ENCODE data around the gene UBA6. TPM values are rescaled to one million over a fixed set of nuclear protein-coding genes. Genes with fewer than 3 reads are reported as not detected.
A peak's percentile ranks its signal among the peaks of the same experiment; 100 is the strongest.

UBA6 gene
- total RNA-seq, 1 donor, result 60.8 TPM

DNA sequence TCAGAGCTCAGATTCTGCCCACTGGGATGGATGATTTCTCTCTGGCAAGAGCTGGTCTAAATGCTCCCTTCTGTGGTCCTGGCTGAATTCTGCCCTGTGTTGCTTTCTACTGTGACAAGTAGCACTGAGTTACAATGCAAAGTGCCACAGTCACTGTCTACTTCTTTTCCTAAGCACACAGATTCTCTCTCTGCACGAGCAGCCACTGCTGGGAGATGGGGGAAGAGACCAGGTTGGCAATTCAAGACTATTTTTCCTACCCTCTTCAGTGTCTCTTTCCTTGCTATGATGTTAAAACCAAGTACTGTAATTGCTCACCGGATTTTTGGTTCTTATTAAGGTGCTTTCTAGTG lies 97.0 kb downstream of the UBA6 start:
- no peaks in the 10 kb centered on the region for H4K20me1 ChIP-seq (ENCODE audit: insufficient read depth, low read length)
- no peaks in the 10 kb centered on the region for H3K27me3 ChIP-seq (ENCODE audit: insufficient read depth, low read length)
- no peak overlapping the region for H3K4me3 ChIP-seq (ENCODE audit: insufficient read depth, low read length)
- no peak overlapping the region for H3K4me2 ChIP-seq (ENCODE audit: insufficient read depth, low read length)
- H3K36me3 ChIP-seq (ENCODE audit: insufficient read depth, low read length), result no peaks in the 10 kb centered on the region
- H2AFZ ChIP-seq (ENCODE audit: low read length), result no peak overlapping the region
- no peaks in the 10 kb centered on the region for H3K9me3 ChIP-seq (ENCODE audit: low read depth, low read length)
- DNase-seq (ENCODE audit: insufficient read length, low spot score, missing footprints), result no peak
- no peaks in the 10 kb centered on the region for H3K79me2 ChIP-seq (ENCODE audit: insufficient read depth, low read length)
- TF ChIP-seq, protein P1, sequence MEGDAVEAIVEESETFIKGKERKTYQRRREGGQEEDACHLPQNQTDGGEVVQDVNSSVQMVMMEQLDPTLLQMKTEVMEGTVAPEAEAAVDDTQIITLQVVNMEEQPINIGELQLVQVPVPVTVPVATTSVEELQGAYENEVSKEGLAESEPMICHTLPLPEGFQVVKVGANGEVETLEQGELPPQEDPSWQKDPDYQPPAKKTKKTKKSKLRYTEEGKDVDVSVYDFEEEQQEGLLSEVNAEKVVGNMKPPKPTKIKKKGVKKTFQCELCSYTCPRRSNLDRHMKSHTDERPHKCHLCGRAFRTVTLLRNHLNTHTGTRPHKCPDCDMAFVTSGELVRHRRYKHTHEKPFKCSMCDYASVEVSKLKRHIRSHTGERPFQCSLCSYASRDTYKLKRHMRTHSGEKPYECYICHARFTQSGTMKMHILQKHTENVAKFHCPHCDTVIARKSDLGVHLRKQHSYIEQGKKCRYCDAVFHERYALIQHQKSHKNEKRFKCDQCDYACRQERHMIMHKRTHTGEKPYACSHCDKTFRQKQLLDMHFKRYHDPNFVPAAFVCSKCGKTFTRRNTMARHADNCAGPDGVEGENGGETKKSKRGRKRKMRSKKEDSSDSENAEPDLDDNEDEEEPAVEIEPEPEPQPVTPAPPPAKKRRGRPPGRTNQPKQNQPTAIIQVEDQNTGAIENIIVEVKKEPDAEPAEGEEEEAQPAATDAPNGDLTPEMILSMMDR (IDR thresholded peaks at IDR 0.05; ENCODE audit: extremely low read depth, low read depth, low read length), result no peak
- H3K4me1 ChIP-seq (ENCODE audit: insufficient read depth, low read length), result no peaks in the 10 kb centered on the region
- no peak overlapping the region for H3K27ac ChIP-seq (ENCODE audit: low read depth, low read length)

DNA sequence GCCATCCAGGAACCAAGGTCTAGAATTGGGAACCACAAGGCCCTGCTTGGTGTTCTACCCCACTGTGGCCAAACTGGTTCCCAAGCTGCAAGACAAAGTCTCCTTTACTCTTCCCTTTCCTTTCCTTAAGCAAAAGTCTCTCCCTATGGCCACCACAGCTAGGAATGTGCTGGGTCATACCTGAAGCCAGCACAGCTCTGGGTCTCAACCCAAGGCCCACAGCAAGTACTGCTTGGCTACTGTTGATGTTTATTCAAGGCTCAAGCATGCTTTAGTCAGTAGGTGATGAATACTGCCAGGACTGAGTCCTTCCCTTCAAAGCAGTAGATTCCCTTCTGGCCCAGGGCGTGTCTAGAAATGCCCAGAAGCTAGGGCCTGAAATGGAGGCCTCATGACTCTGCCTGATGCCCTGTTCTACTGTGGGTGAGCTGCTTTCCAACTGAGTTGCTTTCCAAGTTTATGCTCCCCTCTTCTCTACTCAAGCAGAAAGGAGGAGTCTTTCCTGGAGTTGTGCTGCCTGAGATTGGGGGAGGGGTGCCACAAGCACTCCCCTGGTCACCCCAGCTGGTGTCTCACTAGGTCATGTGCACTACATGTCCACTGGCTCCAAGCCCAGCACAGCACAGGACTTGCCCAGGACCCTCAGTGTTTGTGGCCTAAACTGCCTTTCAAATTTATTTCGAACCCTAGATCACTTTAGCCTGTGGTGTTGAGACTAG lies 97.5 kb downstream of the UBA6 start:
- Histone ChIP-seq H3K27ac (ENCODE audit: low read depth, low read length) (no peak overlapping the region), H2AFZ (ENCODE audit: low read length) (no peak overlapping the region), H3K36me3 (ENCODE audit: insufficient read depth, low read length) (no peaks in the 10 kb centered on the region), H3K4me2 (ENCODE audit: insufficient read depth, low read length) (no peak overlapping the region), H4K20me1 (ENCODE audit: insufficient read depth, low read length) (no peaks in the 10 kb centered on the region), H3K27me3 (ENCODE audit: insufficient read depth, low read length) (no peaks in the 10 kb centered on the region), H3K79me2 (ENCODE audit: insufficient read depth, low read length) (no peaks in the 10 kb centered on the region), H3K4me1 (ENCODE audit: insufficient read depth, low read length) (no peaks in the 10 kb centered on the region), H3K4me3 (ENCODE audit: insufficient read depth, low read length) (no peak overlapping the region), H3K9me3 (ENCODE audit: low read depth, low read length) (no peaks in the 10 kb centered on the region)
- TF ChIP-seq, protein P1 (IDR thresholded peaks at IDR 0.05; ENCODE audit: extremely low read depth, low read depth, low read length), result no peak
- no peak for DNase-seq (ENCODE audit: insufficient read length, low spot score, missing footprints)

DNA sequence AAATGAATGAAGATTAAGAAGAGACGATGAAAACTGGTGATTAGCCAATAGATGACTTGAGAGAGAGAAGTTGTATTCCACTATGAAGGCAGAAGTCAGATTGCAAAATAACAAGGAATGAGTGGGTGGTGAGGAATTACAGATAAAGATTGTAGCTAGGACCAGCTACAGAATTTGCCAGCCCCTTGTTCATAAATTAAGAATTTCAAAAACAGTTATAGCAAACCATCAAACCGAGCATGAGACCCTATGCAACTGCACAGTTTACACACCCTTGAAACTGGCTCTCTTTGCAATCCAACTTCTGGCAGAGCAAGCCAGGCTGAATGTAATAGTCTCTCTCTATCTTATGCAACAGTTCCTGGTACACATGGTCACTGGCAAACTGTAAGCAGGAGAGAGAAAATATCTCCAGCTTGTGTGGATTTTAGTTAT lies 107.2 kb downstream of the UBA6 start:
- peak overlapping the region; percentile 10 for H2AFZ ChIP-seq (ENCODE audit: low read length)
- DNase-seq (ENCODE audit: insufficient read length, low spot score, missing footprints), result no peak
- H4K20me1 ChIP-seq (ENCODE audit: insufficient read depth, low read length), result no peaks in the 10 kb centered on the region
- H3K9me3 ChIP-seq (ENCODE audit: low read depth, low read length), result no peaks in the 10 kb centered on the region
- TF ChIP-seq, protein P1 (IDR thresholded peaks at IDR 0.05; ENCODE audit: extremely low read depth, low read depth, low read length), result no peak
- no peaks in the 10 kb centered on the region for H3K36me3 ChIP-seq (ENCODE audit: insufficient read depth, low read length)
- H3K4me1 ChIP-seq (ENCODE audit: insufficient read depth, low read length), result no peaks in the 10 kb centered on the region
- no peak overlapping the region for H3K4me2 ChIP-seq (ENCODE audit: insufficient read depth, low read length)
- no peak overlapping the region for H3K27ac ChIP-seq (ENCODE audit: low read depth, low read length)
- H3K79me2 ChIP-seq (ENCODE audit: insufficient read depth, low read length), result no peaks in the 10 kb centered on the region
- no peak overlapping the region for H3K4me3 ChIP-seq (ENCODE audit: insufficient read depth, low read length)
- H3K27me3 ChIP-seq (ENCODE audit: insufficient read depth, low read length), result no peaks in the 10 kb centered on the region

DNA sequence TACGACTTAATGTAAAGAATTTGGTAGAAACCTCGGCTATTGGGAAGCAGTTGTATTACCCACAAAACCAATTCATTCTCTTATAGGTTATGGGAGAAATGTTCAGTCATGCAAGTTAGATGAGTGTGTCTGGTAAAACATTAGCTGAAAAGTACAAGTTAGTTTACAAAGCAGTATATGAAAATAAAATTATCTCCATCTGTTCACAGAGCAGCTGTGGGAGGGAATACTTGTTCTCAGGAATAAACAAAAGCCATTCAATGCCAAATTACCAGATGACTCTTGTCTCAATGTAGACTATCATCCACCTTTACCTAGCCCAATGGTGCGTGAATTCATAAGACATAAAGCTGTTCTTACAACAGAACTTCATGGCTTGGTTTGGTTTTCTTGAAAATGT lies 113.8 kb downstream of the UBA6 start:
- H4K20me1 ChIP-seq (ENCODE audit: insufficient read depth, low read length), result no peaks in the 10 kb centered on the region
- no peak overlapping the region for H3K27ac ChIP-seq (ENCODE audit: low read depth, low read length)
- no peaks in the 10 kb centered on the region for H3K36me3 ChIP-seq (ENCODE audit: insufficient read depth, low read length)
- TF ChIP-seq, protein P1 (IDR thresholded peaks at IDR 0.05; ENCODE audit: extremely low read depth, low read depth, low read length), result no peak
- DNase-seq (ENCODE audit: insufficient read length, low spot score, missing footprints), result no peak
- H3K4me2 ChIP-seq (ENCODE audit: insufficient read depth, low read length), result no peak overlapping the region
- no peaks in the 10 kb centered on the region for H3K4me1 ChIP-seq (ENCODE audit: insufficient read depth, low read length)
- no peak overlapping the region for H3K4me3 ChIP-seq (ENCODE audit: insufficient read depth, low read length)
- H3K9me3 ChIP-seq (ENCODE audit: low read depth, low read length), result no peaks in the 10 kb centered on the region
- H3K79me2 ChIP-seq (ENCODE audit: insufficient read depth, low read length), result no peaks in the 10 kb centered on the region
- no peaks in the 10 kb centered on the region for H3K27me3 ChIP-seq (ENCODE audit: insufficient read depth, low read length)
- no peak overlapping the region for H2AFZ ChIP-seq (ENCODE audit: low read length)

Data from osteoblast (primary cell).